Epithelial cell of esophagus (primary cell): ENCODE data around the gene KRTAP13-4.

ENCODE experiments used
- DNase-seq: peaks from one replicate; pipeline ENCODE4 v3.0.0; 2010; ENCODE audit warnings: low read depth
- H3K4me3 ChIP-seq: 2 replicates; pipeline ENCODE4 v1.5.1; 2011; ENCODE audit warnings: mild to moderate bottlenecking, low read length, control low read depth
- CTCF ChIP-seq: IDR thresholded peaks from 2 replicates; pipeline ENCODE4 v1.5.1; 2011; ENCODE audit warnings: low read depth, mild to moderate bottlenecking, low read length, control low read depth, inconsistent platforms; ENCODE audit not compliant: insufficient read depth; ENCODE audit errors: missing control alignments

The KRTAP13-4 gene

GRCh38 chr21:30425826-30426225 is 4.2 kb upstream of the KRTAP13-4 start, which contains the start of gene KRTAP13-3:
KRTAP13-3 (minus strand) TSS chr21:30425926; CDS start chr21:30425912, 14 bp downstream.
- no peak for TF ChIP-seq CTCF
- no peak within 1 kb of the TSS for H3K4me3 ChIP-seq
- no peak for DNase-seq

- DNase-seq: no peak
- no peak overlapping the region for H3K4me3 ChIP-seq
- TF ChIP-seq CTCF: no peak
Measured at GRCh38 chr21:30426731-30427130, 3.3 kb upstream of the KRTAP13-4 start.

- DNase-seq: peak; percentile 62
- peak; percentile 85 for TF ChIP-seq CTCF
- H3K4me3 ChIP-seq: no peak overlapping the region
Measured at GRCh38 chr21:30434033-30434631, 4.1 kb downstream of the KRTAP13-4 start.

GRCh38 chr21:30437010-30437565 is 7.1 kb downstream of the KRTAP13-4 start:
- no peak overlapping the region for H3K4me3 ChIP-seq
- no peak for DNase-seq
- TF ChIP-seq CTCF: no peak

GRCh38 chr21:30439975-30440374 is 10.0 kb downstream of the KRTAP13-4 start, which contains the start of gene KRTAP15-1:
KRTAP15-1 (plus strand) TSS chr21:30440275; CDS start chr21:30440328, 53 bp downstream.
- no peak for TF ChIP-seq CTCF
- no peak within 1 kb of the TSS for H3K4me3 ChIP-seq
- no peak for DNase-seq

GRCh38 chr21:30443226-30443625 is 13.2 kb downstream of the KRTAP13-4 start:
- TF ChIP-seq CTCF: no peak
- DNase-seq: no peak
- H3K4me3 ChIP-seq: no peak overlapping the region

- peak; percentile 33 for TF ChIP-seq CTCF
- DNase-seq: peak; percentile 6
- H3K4me3 ChIP-seq: no peak overlapping the region
Measured at GRCh38 chr21:30444204-30444603, 14.2 kb downstream of the KRTAP13-4 start.
